Measurements from ENCODE around the gene HBEGF.
A peak's percentile ranks its signal among the peaks of the same experiment; 100 is the strongest.

Gene HBEGF, protein sequence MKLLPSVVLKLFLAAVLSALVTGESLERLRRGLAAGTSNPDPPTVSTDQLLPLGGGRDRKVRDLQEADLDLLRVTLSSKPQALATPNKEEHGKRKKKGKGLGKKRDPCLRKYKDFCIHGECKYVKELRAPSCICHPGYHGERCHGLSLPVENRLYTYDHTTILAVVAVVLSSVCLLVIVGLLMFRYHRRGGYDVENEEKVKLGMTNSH

DNA sequence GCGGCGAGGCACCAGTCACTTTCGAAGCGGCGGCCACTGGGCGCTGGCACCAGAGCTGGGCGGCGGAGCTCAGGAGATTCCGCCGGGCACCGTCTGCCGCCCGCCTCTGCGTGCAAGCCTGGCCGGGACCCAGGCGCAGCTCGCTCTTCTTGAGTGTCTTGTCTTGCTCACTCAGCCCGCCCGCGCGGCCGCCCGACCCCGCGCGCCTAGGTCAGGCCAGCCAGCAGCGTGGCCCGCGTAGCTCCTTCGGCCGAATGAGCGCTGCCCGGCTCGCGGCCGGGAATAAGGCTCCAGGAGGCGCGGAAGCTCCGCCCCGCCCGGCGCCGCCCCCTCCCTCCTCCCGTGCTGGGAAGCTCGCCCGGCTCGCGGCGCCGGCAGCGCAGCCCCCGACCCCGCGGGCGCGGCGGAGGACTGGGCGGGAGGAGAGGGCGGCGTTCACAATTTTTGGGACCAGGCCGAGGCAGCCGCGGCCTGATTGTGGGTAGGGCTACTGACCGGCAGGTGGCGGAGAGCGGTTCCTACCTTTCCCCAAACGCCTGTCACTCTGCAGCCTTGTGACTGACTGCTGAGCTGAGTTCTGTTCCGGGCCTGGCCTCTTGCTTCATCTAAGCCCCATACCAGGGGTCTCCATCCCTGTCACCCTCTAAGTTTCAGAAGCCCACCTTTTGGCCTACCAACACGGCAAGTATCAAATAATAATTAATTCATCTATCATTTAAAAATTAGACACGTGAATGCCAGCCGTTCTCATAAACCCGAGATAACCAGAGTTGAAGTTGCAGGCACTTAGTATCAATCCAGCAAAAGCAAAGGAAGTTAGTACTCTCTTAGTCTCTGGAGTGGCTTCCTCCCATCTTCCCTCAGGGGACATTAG is at the start of gene HBEGF:
TSS of gene HBEGF (minus strand) at position 256 of the 874 bp plus-strand sequence. CDS start 275 bp downstream, outside the sequence.
- peak; percentile 89 for DNase-seq (ENCODE audit: low spot score)

DNA sequence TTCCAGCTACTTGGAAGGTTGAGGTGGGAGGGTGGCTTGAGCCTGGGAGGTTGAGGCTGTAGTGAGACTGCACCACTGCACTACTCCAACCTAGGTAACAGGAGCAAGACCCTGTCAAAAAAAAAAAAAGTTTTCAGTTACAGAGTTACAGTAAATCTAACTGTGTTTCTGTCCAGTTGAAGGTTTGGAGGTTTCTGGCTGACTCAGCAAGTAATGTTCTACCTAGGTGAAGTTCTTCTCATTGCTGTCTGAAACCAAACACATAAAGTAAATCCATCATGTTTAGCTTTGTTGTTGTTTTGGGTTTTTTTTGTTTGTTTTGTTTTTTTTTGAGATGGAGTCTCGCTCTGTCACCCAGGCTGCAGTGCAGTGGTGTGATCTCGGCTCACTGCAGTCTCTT is 47.3 kb upstream of the HBEGF start:
- no peak for DNase-seq (ENCODE audit: low spot score)

DNA sequence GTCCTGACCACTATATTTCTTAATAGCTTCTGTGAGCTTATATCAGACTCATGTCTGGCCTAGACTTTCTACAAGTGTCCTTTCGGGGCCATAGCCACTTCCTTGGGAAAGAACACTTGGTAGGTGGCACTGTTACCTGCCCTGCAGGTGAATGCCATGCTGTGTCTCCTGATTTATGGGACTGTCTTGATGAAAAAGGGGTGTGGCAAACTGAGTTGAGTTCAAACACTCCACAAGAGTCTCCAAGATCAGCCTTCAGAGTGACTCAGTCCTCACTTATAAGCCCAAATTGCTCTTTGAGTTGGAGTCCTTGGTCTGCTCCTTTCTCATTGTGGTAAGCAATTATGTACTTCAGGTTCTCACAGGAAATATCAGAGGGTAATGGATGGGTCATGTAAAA is 45.3 kb upstream of the HBEGF start:
- no peak for DNase-seq (ENCODE audit: low spot score)

DNA sequence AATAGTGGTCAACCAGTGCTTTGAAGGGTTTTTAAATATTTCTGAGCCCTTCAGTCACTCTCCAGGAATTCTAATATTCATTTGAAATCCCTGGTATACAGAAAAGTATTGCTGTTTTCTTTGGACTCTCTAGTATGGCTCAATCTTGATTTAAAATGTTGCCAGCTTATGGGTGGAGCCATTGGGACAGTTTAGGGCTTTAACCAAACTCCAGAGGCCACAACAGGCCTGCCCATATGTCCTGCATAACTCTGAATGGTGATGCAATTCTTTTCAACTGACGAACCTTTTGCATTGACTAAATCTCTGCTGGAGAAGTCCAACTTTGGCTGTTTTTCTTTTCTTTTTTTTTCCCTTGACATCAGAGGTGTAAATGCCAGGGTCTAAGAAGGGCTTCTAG is 44.9 kb upstream of the HBEGF start:
- no peak for DNase-seq (ENCODE audit: low spot score)

DNA sequence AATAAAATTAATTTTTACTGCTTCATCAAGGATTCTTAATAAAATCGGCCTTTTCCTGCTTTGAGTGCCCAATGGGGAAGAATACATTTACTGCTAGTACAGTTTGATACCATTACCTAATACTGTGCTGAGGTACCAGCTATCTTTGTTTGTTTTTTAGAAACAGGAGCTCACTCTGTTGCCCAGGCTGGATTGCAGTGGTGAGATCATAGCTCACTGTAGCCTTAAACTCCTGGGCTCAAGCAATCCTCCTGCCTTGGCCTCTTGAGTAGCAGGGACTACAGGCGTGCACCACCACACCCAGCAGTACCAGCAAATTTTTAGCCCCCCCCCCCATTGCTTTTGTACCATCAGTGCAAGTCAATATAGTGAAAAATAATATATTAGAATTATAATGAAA is 41.6 kb upstream of the HBEGF start:
- DNase-seq (ENCODE audit: low spot score) = no peak

DNA sequence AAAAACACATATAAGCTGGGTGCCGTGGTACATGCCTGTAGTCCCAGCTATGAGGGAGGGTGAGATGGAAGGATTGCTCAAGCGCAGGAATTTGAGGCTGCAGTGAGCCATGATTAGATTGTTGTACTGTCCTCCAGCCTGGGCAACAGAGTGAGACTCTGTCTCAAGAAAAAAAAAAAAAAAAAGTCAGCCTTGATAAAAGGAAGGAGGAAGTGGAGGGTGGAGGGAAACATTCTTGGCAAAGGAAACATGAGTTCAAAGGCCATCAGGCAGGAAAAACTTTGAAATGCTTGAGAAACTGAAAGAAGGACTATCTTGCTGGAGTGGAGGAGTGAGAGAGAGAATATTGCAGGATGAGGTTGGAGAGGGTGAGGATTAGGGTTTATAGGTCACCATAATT is 36.9 kb upstream of the HBEGF start:
- no peak for DNase-seq (ENCODE audit: low spot score)

DNA sequence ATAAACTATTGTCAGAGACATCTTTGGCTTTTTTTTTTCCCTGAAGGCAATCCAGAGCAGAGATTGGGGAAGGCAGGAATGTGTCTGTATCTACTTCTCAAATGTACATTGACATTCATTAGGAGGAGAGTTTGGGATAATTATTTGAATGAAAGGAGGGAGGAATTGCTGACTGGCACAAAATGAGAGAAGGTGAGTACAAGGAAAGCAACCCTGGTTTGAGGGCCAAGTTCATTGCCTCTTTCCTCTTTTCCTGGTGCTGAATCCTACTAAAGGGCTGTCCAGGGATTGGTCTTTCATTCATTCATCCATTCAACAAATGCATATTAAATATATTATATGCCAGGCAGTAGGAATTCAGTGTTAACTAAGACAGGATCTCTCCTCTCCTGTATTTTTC is 36.5 kb upstream of the HBEGF start:
- DNase-seq (ENCODE audit: low spot score) = no peak

DNA sequence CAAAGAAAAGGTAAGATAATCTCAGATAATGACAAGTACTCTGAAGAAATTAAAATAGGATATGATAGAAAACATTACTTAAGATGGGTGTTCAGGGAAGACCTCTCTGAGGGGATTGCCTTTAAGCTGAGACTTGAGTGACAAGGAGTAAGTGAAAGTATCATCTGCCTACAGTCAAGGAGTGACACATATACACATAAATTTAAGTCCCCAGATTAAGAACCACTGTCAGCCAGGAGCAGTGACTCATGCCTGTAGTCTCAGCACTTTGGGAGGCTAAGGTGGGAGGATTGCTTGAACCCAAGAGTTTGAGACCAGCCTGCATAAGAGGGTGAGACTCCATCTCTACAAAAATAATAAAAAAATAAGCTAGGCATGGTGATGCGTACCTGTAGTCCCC is 35.6 kb upstream of the HBEGF start:
- DNase-seq (ENCODE audit: low spot score) = no peak

DNA sequence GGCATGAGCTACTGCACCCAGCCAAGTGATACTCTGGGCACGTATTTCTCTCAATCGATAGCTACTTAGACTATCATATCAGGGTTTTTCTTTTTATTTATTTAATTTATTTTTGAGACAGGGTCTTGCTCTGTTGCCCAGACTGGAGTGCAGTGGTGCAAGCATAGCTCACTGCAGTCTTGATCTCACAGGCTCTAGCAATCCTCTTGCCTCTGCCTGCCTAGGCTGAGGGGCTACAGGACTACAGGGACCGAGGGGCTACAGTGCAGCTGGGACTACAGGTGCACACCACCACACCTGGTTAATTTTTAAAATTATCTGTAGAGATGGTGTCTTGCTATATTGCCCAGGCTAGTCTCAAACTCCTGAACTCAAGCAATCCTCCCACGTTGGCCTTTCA is 34.9 kb upstream of the HBEGF start:
- no peak for DNase-seq (ENCODE audit: low spot score)

DNA sequence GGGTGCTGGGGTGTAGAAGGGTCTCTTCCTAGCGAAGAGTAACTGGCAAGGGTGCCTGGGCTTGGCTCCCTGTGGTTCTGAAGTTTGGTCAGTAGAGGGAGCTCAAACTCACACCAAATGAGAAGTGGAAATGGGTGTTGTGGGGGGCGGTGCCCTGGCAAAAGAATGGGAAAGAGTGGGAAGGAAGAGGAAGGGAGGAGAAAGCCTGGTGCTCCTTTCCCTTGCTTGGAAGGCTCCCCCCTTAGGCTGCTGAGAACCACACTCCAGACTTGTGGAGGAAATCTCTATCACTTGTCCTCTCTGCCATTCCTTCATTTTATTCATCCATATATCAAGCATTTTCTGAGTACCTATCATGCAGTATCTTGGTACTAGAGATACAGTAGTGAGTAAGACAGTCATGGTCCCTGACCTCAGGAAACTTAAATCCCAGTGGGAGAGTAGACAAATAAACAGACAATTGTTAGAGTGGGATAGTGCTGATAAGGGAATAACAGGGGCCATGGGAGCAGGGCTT is 26.6 kb upstream of the HBEGF start:
- peak; percentile 82 for DNase-seq (ENCODE audit: low spot score)

DNA sequence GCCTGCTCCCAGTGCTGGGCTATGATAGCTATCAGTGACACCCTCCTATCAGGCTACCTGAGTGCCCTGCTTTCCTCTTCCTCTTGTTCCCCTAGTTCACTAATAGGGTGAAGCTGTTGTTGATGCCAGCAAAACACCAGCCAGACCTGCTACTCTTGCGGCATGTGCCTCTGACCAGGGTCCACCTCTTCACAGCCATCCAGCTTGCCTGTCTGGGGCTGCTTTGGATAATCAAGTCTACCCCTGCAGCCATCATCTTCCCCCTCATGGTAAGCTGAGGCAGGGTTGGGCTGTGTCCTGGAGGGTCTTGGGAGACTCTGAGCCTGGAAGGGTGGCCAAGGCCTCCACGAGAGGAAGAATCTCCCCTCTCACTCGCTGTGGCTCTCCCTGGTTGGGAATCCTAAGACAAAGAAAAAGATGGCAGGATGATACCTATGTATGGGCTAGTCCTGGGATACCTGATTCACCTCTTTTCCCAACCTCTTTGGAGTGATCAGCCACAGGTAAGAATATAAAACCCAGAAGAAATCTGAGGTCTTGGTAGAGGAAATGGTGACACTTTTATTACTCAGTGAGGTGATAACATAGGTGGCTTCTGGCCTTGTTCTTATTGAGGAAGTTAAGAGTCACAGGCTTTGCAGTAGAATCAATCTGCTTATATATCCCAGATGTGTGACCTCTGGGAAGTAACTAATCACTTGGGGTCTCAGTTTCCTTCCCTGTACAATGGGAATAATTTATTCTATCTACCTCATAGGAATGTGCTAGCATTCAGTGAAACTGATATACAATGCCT is 25.2 kb upstream of the HBEGF start:
- no peak for DNase-seq (ENCODE audit: low spot score)

DNA sequence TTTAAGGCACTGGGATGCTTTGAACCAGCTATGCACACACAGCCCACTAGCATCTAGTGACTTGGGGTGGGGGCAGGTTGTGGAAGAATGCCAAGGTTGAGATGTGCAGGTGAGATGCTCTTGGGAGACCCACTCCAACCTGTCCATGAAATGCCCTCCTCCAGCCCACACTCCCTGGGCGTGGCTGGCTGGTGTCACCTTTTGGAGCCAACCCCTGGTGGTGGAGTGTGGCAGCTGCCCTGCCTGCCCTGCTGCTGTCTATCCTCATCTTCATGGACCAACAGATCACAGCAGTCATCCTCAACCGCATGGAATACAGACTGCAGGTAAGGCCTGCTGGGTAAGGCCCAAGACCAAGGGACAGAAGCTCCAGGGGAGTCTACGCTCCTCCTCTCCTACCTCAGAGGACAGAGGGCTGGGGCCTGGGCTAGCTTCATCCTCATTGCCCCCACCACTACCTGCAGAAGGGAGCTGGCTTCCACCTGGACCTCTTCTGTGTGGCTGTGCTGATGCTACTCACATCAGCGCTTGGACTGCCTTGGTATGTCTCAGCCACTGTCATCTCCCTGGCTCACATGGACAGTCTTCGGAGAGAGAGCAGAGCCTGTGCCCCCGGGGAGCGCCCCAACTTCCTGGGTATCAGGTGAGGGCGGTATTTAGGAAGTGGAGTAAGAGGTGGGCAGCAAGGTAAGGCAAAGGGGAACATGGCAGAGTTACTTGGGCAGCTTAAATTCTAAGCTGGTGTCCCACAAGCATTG is 21.0 kb upstream of the HBEGF start:
- no peak for DNase-seq (ENCODE audit: low spot score)

DNA sequence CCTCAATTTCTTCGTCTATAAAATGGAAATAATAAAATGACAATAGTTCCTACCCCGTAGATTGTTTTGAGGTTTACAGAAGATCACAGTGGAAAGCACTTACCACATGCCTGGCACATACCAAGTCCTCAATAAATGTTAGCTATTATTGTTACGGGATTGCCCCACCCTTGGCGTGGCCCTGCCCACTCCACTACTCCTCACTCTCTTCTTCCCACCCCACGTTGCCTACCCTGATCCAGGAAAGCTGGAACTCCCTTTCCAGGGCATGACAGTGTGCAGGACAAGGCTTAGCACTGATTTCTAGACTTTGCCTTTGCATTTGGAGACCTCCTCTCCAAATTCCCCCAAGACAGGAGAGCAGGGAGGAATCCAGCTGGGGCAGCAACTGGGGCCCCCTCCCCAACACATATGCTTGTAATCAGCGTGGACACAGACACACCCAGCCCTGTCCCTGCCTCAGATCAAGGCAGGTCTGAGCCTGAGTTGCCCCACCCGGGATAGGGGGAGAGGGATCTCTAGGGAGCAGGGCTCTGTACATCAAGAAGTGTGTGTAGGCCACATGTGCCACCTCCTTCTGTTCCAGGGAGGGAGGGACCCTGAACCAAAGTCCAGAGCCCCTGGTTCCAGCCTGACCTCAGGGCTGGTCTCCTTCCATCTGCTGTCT is 20.3 kb upstream of the HBEGF start:
- DNase-seq (ENCODE audit: low spot score) = no peak

DNA sequence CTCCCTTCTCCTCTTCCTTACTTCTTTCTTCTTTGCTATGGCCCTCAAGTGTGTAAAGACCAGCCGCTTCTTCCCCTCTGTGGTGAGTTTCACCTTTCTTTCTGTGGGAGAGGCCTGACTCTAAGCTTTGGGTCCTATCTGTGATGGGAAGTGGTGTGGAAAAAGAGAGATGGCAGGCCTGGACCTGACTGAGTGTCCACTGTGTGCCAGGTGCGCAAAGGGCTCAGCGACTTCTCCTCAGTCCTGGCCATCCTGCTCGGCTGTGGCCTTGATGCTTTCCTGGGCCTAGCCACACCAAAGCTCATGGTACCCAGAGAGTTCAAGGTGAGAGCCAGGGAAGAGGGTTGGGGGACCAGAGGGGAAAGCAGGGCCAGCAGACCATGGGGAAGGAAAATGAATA is 19.5 kb upstream of the HBEGF start:
- no peak for DNase-seq (ENCODE audit: low spot score)

DNA sequence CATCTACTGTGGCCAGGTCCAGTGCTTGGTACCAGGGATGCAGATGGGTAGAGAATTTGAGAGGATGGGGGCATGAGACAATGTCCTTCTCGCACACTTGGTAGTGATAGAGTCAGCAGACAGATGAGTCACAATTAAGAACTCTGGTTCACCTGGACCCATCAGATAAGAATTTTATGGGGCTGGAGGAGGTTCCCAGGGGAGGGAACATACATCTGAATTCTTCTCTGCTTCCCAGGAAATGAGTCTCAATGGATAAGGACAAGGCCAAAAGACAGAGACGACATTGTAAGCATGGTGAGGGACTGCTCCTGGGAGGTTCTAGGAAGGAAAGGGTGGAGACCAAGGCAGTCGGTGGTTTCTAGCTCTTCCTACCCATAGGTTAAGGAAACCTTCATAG is 18.9 kb upstream of the HBEGF start:
- DNase-seq (ENCODE audit: low spot score) = no peak

DNA sequence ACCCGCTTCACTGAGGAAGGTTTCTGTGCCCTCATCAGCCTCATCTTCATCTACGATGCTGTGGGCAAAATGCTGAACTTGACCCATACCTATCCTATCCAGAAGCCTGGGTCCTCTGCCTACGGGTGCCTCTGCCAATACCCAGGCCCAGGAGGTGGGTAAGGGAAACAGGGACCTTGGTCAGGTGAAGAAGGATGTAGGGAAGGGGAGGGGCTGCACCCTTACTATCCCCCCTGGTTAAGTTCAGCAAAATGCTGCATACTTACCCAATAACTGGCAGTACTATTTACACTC is 18.0 kb upstream of the HBEGF start:
- no peak for DNase-seq (ENCODE audit: low spot score)

DNA sequence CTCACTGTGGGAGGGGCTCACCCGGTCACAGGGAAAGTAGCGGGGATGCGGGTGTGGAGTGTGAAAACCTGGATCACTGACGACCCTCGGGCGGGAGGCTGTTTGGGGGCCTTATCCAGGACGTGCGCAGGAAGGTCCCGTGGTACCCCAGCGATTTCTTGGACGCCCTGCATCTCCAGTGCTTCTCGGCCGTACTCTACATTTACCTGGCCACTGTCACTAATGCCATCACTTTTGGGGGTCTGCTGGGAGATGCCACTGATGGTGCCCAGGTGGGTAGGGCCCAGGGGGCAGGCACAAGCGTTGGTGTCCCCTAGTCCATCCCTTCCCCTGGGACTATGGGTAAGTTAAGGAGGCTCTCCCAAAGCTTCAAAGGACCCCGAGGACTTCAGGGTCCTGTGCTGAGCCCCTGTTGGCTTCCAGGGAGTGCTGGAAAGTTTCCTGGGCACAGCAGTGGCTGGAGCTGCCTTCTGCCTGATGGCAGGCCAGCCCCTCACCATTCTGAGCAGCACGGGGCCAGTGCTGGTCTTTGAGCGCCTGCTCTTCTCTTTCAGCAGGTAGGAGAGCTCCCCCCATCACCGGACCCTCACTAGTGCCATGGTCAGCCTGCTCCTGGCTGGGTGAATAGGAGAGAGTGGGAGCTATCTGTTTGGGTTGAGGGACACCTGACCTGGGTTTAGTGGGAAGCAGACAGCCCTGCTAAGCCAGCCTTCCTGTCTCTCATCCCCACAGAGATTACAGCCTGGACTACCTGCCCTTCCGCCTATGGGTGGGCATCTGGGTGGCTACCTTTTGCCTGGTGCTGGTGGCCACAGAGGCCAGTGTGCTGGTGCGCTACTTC is 17.4 kb upstream of the HBEGF start:
- DNase-seq (ENCODE audit: low spot score) = no peak

DNA sequence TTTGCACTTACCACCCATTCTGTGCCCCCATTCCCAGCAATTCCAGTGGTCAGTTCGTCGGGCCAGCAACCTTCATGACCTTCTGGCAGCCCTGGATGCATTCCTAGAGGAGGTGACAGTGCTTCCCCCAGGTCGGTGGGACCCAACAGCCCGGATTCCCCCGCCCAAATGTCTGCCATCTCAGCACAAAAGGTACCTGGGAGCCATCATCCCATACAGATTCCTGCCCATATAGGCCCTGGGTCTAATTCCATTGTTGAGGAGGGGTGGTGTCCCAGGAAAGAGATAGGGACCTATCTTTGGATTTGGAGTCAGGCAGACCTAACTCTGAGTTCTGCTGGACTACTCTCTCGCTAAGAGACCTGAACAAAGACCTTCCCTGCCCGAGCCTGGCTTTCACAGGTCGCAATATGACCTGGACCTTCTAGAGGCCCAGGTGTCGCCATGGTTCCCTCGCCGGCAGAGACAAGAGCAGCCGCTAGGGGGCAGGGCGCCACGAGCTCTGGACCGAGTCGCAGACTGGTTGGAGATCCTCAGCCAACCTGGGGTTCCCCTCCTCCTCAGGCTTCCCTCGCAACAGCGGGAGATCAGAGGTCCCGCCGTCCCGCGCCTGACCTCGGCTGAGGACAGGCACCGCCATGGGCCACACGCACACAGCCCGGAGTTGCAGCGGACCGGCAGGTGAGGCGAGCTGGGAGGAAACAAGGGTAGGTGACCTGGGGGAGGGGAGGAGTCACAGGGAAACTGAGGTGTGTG is 16.6 kb upstream of the HBEGF start:
- peak; percentile 76 for DNase-seq (ENCODE audit: low spot score)

DNA sequence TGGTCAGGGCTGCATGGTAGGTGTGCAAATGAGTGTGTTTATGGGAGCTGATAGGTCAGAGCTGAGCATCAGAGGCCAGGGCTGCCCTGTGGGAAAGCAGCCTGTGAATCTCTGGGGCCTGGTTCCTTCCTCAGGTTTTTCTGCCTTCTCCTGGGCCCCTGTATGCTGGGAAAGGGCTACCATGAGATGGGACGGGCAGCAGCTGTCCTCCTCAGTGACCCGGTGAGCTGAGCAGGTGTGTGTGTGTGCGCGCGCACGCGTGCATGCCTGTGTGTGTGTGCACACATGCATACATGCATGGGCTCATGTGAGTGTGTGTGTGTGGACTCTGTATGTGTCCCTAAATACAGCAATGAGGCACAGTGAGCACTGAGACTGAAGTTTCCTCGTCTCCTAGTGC is 15.9 kb upstream of the HBEGF start:
- no peak for DNase-seq (ENCODE audit: low spot score)

DNA sequence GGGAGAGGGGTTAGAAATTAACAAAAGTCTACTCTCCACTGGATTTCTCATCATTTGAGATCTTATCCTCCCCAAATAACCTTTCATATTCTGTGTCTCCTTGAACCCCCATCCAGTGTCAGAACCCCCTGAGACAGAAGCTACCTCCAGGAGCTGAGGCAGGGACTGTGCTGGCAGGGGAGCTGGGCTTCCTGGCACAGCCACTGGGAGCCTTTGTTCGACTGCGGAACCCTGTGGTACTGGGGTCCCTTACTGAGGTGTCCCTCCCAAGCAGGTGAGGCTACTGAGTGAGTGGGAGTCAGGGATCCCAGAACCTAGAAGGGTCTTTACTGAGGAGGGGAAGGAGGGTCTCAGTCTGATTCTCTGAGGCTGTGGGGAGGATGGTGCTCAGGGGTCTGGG is 15.5 kb upstream of the HBEGF start:
- no peak for DNase-seq (ENCODE audit: low spot score)
